Stimulated activated memory B cell treated with anti-CD40 and anti-IgM and Interleukin-4, amounts not matched to agents 10 μg/mL and 1 μg/mL and 100 μg/mL, for 72 hours (primary cell): Measurements from ENCODE around the gene MYOCD.

ENCODE experiments used
- ATAC-seq: fragments of 150-1000 bp; cut with Tn5 transposase; 2 replicates; pipeline ENCODE4 v1.10.0; 2021
- H3K27ac Mint-ChIP-seq: one replicate; pipeline ENCODE4 v1.8.0; 2022; ENCODE audit warnings: mild to moderate bottlenecking, mixed read lengths
- H3K27me3 Mint-ChIP-seq: one replicate; pipeline ENCODE4 v1.8.0; 2022; ENCODE audit warnings: mixed read lengths
- H3K36me3 Mint-ChIP-seq: one replicate; pipeline ENCODE4 v1.8.0; 2022; ENCODE audit warnings: mixed read lengths
- H3K4me1 Mint-ChIP-seq: one replicate; pipeline ENCODE4 v1.8.0; 2022; ENCODE audit warnings: mixed read lengths
- H3K4me3 Mint-ChIP-seq: one replicate; pipeline ENCODE4 v1.8.0; 2022; ENCODE audit warnings: mild to moderate bottlenecking, moderate library complexity, mixed read lengths
- H3K9me3 Mint-ChIP-seq: one replicate; pipeline ENCODE4 v1.8.0; 2022; ENCODE audit warnings: mixed read lengths

The MYOCD gene

GRCh38 chr17:12721581-12721980, 55.9 kb downstream of the MYOCD start:
- Mint-ChIP-seq H3K9me3 (no peaks in the 10 kb centered on the region), H3K4me3 (no peak overlapping the region), H3K4me1 (no peaks in the 10 kb centered on the region), H3K36me3 (no peaks in the 10 kb centered on the region), H3K27ac (no peak overlapping the region), H3K27me3 (peaks cover 7% of the 10 kb centered on the region)
- ATAC-seq, result no peak

DNA sequence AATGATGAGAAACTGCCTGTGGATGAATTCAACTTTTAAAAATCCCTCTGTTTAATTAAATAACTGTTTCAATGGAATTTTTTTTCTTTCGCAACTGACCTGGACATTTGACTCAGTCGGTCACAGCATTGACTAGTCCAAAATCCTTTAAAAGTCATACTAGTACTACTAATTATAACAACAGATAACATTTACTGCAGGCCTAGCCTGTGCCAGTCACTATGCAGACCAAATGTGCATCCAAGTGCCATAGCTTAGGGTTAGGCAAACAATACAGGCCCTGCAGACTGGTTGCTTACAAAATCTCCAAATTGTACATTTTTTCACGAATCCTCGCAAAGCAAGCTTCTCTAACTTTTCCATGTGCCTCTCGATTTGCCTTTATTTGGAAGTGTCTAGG, 56.6 kb downstream of the MYOCD start:
- peaks cover 7% of the 10 kb centered on the region for H3K27me3 Mint-ChIP-seq
- no peaks in the 10 kb centered on the region for H3K9me3 Mint-ChIP-seq
- no peaks in the 10 kb centered on the region for H3K36me3 Mint-ChIP-seq
- ATAC-seq, result no peak
- H3K4me3 Mint-ChIP-seq, result no peak overlapping the region
- H3K4me1 Mint-ChIP-seq, result no peaks in the 10 kb centered on the region
- no peak overlapping the region for H3K27ac Mint-ChIP-seq

GRCh38 chr17:12726131-12726530, 60.4 kb downstream of the MYOCD start:
- no peak overlapping the region for H3K27ac Mint-ChIP-seq
- no peaks in the 10 kb centered on the region for H3K27me3 Mint-ChIP-seq
- no peaks in the 10 kb centered on the region for H3K9me3 Mint-ChIP-seq
- no peaks in the 10 kb centered on the region for H3K4me1 Mint-ChIP-seq
- no peak for ATAC-seq
- no peaks in the 10 kb centered on the region for H3K36me3 Mint-ChIP-seq
- no peak overlapping the region for H3K4me3 Mint-ChIP-seq

DNA sequence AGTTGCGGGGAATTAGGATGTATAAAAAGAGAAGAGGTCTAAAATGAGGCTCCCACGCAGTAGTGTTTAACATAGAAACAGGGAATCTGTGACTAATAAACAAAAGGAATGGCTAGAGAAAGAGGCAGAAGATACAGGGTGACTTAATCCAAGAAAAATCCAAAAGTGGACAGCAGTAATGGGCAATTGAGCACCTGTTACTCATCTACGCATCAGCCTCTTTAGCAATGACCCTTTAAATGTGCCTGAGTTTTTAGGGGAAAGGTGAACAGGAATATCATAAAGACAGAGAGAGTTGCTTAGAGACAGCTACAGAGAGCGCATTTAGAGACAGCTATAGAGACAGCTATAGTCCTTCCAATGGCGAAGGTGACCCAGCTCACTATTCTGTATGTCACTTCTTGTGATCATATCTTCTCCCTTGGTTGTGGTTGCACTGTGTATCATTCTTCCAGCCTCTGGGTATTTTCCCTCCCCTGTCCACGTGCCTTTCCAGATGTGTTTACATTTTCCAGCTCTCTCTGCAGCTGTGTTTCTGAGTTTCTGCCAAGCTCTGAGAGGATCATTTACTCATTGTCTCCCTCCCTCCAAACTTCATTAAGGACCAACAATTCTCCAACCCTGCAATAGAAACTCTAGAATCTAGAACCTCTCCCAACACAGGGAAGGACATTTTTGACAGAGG, 61.5 kb downstream of the MYOCD start:
- H3K27me3 Mint-ChIP-seq, result no peaks in the 10 kb centered on the region
- no peak overlapping the region for H3K4me3 Mint-ChIP-seq
- ATAC-seq, result no peak
- no peaks in the 10 kb centered on the region for H3K4me1 Mint-ChIP-seq
- H3K36me3 Mint-ChIP-seq, result no peaks in the 10 kb centered on the region
- H3K9me3 Mint-ChIP-seq, result no peaks in the 10 kb centered on the region
- no peak overlapping the region for H3K27ac Mint-ChIP-seq

GRCh38 chr17:12727881-12728280, 62.2 kb downstream of the MYOCD start:
- H3K36me3 Mint-ChIP-seq, result no peaks in the 10 kb centered on the region
- H3K9me3 Mint-ChIP-seq, result no peaks in the 10 kb centered on the region

GRCh38 chr17:12729086-12729485, 63.4 kb downstream of the MYOCD start:
- Mint-ChIP-seq H3K4me1 (no peaks in the 10 kb centered on the region), H3K27ac (no peak overlapping the region), H3K4me3 (no peak overlapping the region), H3K9me3 (no peaks in the 10 kb centered on the region), H3K36me3 (no peaks in the 10 kb centered on the region), H3K27me3 (no peaks in the 10 kb centered on the region)
- no peak for ATAC-seq

More at GRCh38 chr17:12727881-12728280, 62.2 kb downstream of the MYOCD start:
- H3K27me3 Mint-ChIP-seq, result no peaks in the 10 kb centered on the region
- H3K27ac Mint-ChIP-seq, result no peak overlapping the region
- no peaks in the 10 kb centered on the region for H3K4me1 Mint-ChIP-seq
- H3K4me3 Mint-ChIP-seq, result no peak overlapping the region
- no peak for ATAC-seq

GRCh38 chr17:12730421-12730820, 64.7 kb downstream of the MYOCD start:
- Mint-ChIP-seq H3K27me3 (no peaks in the 10 kb centered on the region), H3K36me3 (no peaks in the 10 kb centered on the region), H3K4me1 (no peaks in the 10 kb centered on the region), H3K4me3 (no peak overlapping the region), H3K27ac (no peak overlapping the region), H3K9me3 (no peaks in the 10 kb centered on the region)
- no peak for ATAC-seq

GRCh38 chr17:12730931-12731521, 65.3 kb downstream of the MYOCD start:
- H3K9me3 Mint-ChIP-seq, result no peaks in the 10 kb centered on the region
- H3K27me3 Mint-ChIP-seq, result no peaks in the 10 kb centered on the region
- H3K4me3 Mint-ChIP-seq, result no peak overlapping the region
- H3K36me3 Mint-ChIP-seq, result no peaks in the 10 kb centered on the region
- no peak overlapping the region for H3K27ac Mint-ChIP-seq
- no peaks in the 10 kb centered on the region for H3K4me1 Mint-ChIP-seq
- ATAC-seq, result no peak

DNA sequence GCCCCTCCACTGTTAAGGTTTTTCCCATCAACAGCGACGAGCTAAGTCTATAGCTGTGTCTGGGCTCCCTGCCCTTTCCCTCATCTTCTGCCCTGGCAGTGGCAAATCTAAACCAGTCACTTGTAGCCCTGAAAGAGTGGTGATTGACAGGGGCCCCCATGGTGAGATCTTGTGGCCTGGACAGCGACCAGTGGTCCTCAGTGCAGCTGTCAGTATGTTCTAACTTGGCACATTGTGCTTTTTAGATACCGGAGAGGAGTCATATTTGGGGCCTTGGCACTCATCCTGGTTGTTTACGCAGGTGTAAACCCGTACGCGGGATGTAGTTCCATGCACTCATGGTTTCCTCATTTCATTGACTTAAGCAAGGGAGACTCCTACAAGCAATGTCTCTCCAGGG, 66.1 kb downstream of the MYOCD start:
- no peaks in the 10 kb centered on the region for H3K4me1 Mint-ChIP-seq
- ATAC-seq, result no peak
- H3K4me3 Mint-ChIP-seq, result no peak overlapping the region
- no peak overlapping the region for H3K27ac Mint-ChIP-seq
- H3K27me3 Mint-ChIP-seq, result no peaks in the 10 kb centered on the region
- H3K9me3 Mint-ChIP-seq, result no peaks in the 10 kb centered on the region
- H3K36me3 Mint-ChIP-seq, result no peaks in the 10 kb centered on the region

GRCh38 chr17:12732366-12732765, 66.7 kb downstream of the MYOCD start:
- Mint-ChIP-seq H3K36me3 (no peaks in the 10 kb centered on the region), H3K4me3 (no peak overlapping the region), H3K9me3 (no peaks in the 10 kb centered on the region), H3K4me1 (no peaks in the 10 kb centered on the region), H3K27ac (no peak overlapping the region), H3K27me3 (no peaks in the 10 kb centered on the region)
- no peak for ATAC-seq

GRCh38 chr17:12734926-12735325, 69.2 kb downstream of the MYOCD start:
- H3K4me1 Mint-ChIP-seq, result no peaks in the 10 kb centered on the region
- no peak for ATAC-seq
- no peaks in the 10 kb centered on the region for H3K36me3 Mint-ChIP-seq
- H3K27me3 Mint-ChIP-seq, result no peaks in the 10 kb centered on the region
- H3K27ac Mint-ChIP-seq, result no peak overlapping the region
- H3K9me3 Mint-ChIP-seq, result no peaks in the 10 kb centered on the region
- no peak overlapping the region for H3K4me3 Mint-ChIP-seq

DNA sequence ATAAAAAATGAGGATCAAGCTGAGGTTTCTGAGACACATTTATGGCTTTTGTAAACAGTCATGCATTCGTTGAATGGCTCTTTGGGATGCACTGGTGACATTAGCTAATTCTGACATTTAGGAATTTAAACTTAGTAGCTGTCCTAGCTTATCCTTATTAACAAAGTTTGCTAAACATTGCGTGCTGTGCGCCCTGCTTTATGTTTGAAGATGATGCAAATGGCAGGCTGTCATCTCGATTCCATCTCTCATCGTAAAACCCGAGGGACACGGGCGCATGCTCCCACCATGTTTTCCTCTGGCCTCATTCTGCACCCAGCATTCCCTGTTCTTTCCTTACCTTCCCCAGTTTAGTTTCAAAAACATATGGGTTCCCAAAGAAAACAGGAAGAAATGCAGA, 69.8 kb downstream of the MYOCD start:
- ATAC-seq, result no peak
- Mint-ChIP-seq H3K9me3 (no peaks in the 10 kb centered on the region), H3K4me1 (no peaks in the 10 kb centered on the region), H3K27me3 (peaks cover 5% of the 10 kb centered on the region), H3K4me3 (no peak overlapping the region), H3K27ac (no peak overlapping the region), H3K36me3 (no peaks in the 10 kb centered on the region)

GRCh38 chr17:12736526-12736925, 70.8 kb downstream of the MYOCD start:
- Mint-ChIP-seq H3K4me3 (no peak overlapping the region), H3K27ac (no peak overlapping the region), H3K36me3 (no peaks in the 10 kb centered on the region), H3K4me1 (no peaks in the 10 kb centered on the region), H3K27me3 (peaks cover 15% of the 10 kb centered on the region), H3K9me3 (no peaks in the 10 kb centered on the region)
- ATAC-seq, result no peak

- Mint-ChIP-seq H3K36me3 (no peaks in the 10 kb centered on the region), H3K9me3 (no peaks in the 10 kb centered on the region), H3K4me1 (no peaks in the 10 kb centered on the region), H3K27me3 (peaks cover 15% of the 10 kb centered on the region), H3K4me3 (no peak overlapping the region), H3K27ac (no peak overlapping the region)
- no peak for ATAC-seq
Observed at GRCh38 chr17:12737740-12738469, 72.2 kb downstream of the MYOCD start.

DNA sequence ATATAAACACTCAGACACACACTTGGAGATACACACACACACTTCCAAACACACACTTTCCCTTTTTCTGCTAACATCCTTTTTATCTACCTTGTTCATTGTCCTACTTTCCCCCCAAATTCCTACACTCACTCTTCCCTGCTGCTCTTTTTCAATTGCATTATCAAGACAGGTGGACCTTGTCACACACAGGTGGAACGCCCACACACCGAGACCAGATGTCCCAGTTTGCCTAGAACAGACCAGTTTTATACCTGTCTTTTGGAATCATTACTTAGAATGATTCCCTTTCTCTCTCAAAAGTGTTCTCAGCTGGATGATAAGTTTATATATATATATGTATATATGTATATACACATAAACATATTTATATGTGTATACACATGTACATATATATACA, 72.9 kb downstream of the MYOCD start:
- Mint-ChIP-seq H3K4me3 (no peak overlapping the region), H3K27me3 (peaks cover 15% of the 10 kb centered on the region), H3K27ac (no peak overlapping the region), H3K9me3 (no peaks in the 10 kb centered on the region), H3K36me3 (no peaks in the 10 kb centered on the region), H3K4me1 (no peaks in the 10 kb centered on the region)
- ATAC-seq, result no peak

DNA sequence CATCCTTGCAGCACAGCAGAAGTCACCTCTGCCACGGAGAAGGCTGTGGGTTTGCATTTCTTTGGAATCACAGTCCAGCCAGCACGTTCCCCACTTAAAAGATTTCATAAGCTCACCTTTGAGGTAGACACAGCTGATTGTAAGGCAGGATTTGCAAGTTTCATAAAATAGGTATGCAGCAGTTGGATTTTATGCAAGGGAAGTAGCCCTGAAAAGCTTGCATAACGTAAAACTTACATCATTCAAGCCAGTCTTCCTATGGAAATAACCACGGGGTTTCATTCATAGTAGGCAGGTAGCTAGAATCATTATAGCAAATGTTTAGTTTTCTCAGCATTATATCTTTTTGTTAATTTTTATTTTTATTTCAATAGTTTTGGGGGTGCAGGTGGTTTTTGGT, 73.8 kb downstream of the MYOCD start:
- Mint-ChIP-seq H3K4me3 (no peak overlapping the region), H3K36me3 (no peaks in the 10 kb centered on the region), H3K27me3 (peaks cover 15% of the 10 kb centered on the region), H3K27ac (no peak overlapping the region), H3K9me3 (no peaks in the 10 kb centered on the region), H3K4me1 (no peaks in the 10 kb centered on the region)
- ATAC-seq, result no peak
